Epithelial cell of proximal tubule (primary cell): Measurements from ENCODE around the gene PIM1. TPM values are rescaled to one million over a fixed set of nuclear protein-coding genes. Genes with fewer than 3 reads are reported as not detected.

Source experiments
- DNase-seq: peaks from one replicate; pipeline ENCODE4 v3.0.0-alpha.2; 2011; ENCODE audit warnings: low read depth
- H3K4me3 ChIP-seq: 2 replicates; pipeline ENCODE4 v1.5.1; 2011; ENCODE audit warnings: low read depth, mild to moderate bottlenecking, low read length
- total RNA-seq: library from RNA; depleted of rRNA; stranded (reverse); fragments of >200 nt; gene quantifications from 2 replicates; pipeline ENCODE4 v1.2.3, GENCODE V29; 2015
- TF ChIP-seq, protein P1 (sequence below): conservative IDR thresholded peaks from 2 replicates; pipeline ENCODE4 v1.5.1; 2012; ENCODE audit warnings: low read depth, mild to moderate bottlenecking, low read length

The PIM1 gene
- total RNA-seq, 1 donor from 2014 or later, result 25.9 TPM

DNA sequence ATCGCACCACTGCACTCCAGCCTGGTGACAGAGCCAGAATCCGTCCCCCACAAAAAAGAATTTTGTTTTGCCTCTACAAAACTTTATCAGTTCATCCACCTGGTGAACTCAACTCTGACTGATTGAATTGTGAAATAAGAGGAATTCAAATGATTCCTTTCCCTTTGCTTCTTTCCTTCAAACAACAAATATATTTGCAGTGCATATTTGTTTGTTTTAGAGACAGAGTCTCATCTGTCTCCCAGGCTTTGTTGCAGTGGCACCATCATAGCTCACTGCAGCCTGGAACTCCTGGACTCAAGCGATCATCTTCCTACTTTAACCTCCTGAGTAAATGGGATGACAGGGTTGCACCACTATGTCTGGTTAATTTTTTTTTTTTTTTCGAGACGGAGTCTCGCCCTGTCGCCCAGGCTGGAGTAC lies 23.2 kb upstream of the PIM1 start:
- TF ChIP-seq, protein P1, sequence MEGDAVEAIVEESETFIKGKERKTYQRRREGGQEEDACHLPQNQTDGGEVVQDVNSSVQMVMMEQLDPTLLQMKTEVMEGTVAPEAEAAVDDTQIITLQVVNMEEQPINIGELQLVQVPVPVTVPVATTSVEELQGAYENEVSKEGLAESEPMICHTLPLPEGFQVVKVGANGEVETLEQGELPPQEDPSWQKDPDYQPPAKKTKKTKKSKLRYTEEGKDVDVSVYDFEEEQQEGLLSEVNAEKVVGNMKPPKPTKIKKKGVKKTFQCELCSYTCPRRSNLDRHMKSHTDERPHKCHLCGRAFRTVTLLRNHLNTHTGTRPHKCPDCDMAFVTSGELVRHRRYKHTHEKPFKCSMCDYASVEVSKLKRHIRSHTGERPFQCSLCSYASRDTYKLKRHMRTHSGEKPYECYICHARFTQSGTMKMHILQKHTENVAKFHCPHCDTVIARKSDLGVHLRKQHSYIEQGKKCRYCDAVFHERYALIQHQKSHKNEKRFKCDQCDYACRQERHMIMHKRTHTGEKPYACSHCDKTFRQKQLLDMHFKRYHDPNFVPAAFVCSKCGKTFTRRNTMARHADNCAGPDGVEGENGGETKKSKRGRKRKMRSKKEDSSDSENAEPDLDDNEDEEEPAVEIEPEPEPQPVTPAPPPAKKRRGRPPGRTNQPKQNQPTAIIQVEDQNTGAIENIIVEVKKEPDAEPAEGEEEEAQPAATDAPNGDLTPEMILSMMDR, result no peak
- no peak for DNase-seq
- H3K4me3 ChIP-seq, result no peak overlapping the region

DNA sequence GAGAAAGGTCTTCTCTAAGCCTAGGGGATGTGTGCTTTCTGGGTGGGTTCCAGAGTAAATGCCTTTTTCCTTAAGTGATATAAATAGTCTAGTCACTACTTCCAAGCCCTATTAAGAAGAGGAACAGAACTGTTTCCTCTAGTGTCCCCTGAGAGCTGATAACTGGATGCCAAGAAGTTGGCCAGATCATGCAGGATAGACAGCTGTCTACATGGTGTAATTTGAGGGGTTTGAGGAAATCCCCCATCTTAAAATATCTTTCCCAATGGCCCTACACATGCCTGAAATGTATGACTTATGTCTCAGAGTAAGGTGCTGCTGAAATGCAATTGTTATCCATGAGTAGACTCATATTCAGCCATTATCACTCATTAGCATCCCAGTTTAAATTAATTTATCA lies 20.2 kb upstream of the PIM1 start:
- TF ChIP-seq, protein P1, result no peak
- no peak for DNase-seq
- no peak overlapping the region for H3K4me3 ChIP-seq

DNA sequence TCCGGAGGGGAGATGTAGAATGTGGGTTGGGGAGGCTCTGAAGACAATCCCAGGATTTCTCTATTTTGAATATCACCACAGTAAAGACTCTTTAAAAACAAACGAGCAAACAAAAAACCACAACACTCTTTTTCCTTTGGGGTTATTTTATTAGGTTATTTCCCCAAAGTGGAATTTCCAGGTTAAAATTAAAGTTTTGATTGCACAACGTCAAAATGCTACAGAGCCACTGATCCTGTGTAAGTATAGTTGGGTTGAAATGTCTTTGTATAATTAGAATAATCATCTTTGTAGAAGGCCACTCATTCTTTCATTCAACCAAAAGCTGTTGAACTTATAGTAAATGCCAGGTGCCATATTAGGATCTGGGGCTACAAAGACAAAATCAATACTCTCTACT lies 19.6 kb upstream of the PIM1 start:
- TF ChIP-seq, protein P1, result no peak
- no peak overlapping the region for H3K4me3 ChIP-seq
- no peak for DNase-seq

DNA sequence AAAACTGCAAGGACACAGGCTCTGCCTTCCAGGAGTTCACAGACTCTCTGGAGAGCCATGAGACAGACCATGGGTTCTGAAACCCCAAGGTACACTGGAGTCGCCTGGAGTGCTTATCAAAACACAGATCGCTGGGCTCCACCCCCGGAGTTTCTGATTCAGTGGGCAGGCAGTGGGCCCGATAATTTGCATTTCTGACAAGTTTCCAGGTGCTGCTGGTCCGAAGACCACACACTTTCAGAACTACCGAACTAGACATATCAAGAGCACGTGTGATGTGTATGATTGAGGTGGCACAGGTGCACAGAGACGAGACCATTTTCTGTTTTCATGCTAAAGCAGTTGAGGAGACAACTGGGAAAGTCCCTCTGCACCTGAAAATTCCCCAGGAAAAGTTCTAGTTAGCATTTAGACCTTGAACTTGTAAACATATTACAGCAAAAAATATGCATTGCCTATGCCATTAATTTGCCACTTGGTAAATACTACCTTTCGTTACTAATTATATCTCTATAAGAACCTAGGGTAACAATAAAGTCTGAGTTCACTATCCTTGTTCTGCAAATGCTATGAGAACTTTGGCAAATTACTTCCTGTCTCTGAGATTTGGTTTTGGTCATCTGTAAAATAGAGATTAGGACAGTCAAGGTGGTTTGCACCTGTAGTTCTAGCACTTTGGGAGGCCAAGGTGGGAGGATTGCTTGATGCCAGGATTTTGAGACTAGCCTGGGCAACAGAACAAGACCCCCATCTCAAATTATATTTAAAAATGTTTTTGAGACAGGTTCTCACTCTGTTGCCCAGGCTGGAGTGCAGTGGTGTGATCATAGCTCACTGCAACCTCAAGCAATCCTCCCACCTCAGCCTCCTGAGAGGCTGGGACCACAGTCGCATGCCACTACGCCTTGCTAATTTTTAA lies 14.3 kb upstream of the PIM1 start:
- TF ChIP-seq, protein P1, result no peak
- DNase-seq, result no peak
- no peak overlapping the region for H3K4me3 ChIP-seq

DNA sequence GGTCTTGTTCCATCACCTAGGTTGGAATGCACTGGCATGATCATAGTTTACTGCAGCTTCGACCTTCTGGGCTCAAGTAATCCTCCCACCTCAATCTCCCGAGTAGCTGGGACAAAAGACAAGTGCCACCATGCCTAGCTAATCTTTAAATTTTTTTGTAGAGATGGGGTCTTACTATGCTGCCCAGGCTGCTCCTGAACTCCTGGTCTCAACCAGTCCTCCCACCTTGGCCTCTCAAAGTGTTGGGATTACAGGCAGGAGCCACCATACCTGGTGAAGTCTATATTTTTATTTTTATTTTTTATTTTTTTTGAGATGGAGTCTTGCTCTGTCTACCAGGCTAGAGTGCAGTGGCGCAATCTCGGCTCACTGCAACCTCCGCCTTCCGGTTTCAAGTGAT lies 11.4 kb upstream of the PIM1 start:
- H3K4me3 ChIP-seq, result no peak overlapping the region
- DNase-seq, result no peak
- TF ChIP-seq, protein P1, result no peak

DNA sequence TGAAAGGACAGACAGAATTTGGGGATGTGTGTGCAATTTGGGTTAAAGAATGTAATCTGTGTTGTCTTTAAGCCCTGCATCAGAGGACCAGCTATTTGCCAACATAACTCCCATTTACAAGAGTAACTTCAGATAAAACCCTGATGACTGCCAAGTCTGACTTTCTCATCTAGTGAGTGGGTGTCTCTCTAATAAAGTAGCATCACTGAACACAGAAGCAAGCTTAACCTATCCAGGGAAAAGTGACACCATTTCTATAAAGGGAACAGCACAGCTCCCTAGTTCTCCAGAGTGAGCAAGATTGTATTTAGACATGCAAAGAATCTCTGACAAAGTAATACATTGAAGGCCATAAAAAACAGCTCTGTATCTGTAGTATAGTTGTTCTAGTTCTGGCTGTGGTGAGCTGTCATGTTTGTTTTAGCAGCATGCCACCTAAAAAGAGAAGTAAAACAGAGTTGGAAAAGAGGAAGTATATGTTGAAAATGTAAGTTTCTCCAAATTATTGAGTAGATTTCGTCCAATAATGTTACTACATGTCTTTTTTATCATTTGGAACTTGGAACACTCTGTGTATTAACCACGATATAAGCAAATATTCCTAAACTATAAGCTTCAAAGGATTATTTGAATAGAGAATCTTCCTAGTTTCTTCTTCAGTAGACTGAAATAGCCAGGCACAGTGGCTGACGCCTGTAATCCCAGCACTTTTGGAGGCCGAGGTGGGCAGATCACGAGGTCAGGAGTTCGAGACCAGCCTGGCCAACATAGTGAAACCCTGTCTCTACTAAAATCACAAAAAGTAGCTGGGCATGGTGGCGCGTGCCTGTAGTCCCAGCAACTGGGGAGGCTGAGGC lies 8.8 kb upstream of the PIM1 start:
- TF ChIP-seq, protein P1, result no peak
- DNase-seq, result no peak

More for the DNA sequence above, 8.8 kb upstream of the PIM1 start:
- H3K4me3 ChIP-seq, result no peak overlapping the region
